Endothelial cell of hepatic sinusoid (primary cell): ENCODE data around the gene NUP210.

Experiments
- in situ Hi-C: cut with HindIII; loops from 2 replicates; pipeline ENCODE4 v1.10.0; 2017; ENCODE audit warnings: low sequenced_read_pairs

NUP210 gene

GRCh38 chr3:13353506-13353905 is 66.6 kb downstream of the NUP210 start:
- in situ Hi-C loops, result no loop called here

DNA sequence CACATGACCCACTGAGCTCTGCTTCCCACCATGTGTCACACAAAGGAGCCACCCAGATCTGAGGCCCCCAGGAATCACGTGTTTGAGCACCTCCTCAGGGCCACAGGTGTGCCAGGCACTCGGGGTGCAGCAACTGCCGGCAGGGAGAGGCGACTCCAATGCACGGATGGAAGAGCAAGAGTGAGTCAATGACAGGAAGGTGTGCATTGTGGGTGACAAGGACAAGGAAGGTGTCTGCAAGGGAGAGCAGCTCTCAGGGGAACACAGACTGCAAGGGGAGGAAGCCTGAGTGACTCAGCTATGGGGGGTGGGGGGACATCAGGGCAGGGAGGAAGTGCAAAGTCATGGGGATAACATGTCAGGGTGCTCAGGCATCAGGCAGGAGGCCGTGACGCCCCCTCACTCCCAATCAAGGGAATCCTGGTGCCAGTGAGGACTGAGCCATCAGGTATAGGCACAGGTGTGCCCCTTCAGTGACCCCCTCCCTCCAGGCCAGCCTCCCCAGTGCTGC is 67.4 kb downstream of the NUP210 start:
- in situ Hi-C loops, result no loop called here

DNA sequence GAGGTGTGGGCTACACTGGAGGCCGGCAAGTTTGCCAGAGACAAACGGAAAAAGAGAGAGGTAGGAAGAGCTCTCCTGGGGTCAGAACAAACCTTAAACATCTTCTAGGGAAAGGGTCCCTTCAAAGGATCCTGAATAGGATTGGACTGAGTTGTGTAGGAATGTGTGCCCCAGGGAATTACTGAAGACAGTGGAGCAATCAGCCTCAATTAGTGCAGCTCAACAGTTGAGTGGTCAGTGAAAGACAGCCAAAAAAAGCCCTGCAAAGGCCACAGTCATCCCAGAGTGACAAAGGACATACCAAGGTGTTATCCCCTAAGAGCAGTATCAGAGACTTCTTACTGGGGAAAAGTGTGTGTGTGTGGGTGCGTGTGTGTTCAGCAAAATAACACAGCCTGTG is 70.3 kb downstream of the NUP210 start:
- in situ Hi-C loops, result no loop called here

DNA sequence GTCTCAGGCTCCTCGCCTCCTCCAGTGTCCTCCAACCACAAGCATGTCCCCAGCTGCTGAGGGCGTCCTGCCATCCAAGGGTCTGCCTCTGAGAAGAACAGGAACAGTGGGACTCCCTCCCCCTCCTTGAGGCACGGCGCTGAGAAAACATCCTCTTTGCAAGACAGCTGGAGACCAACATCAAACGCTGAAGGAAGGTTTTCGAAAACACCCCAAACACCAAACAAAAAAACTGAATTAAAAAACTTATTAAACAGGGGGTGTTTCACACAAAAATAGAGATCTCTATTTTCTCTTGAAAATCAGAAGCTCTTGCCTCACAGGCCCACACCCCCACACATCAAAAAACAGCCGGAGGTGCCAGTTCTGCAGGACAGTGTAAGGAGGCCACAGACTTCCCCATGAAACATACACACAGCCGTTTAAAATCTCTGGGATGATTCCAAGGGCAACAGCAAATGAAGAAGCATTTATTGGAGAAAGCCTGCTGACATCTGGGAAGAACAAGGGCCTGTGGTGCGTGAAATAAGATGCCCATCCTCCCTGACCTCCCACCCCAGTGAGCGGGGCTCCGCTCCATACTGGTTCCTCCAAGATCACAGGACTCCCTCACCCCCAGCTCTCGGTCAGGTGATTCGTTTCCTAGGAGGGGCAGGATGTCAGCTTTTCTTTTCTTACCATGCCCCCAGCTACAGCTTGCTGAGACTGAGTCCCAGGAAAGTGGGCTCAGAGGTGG is 71.3 kb downstream of the NUP210 start:
- in situ Hi-C loops, result no loop called here

- in situ Hi-C loops, result no loop called here
These were observed 72.0 kb downstream of the NUP210 start for GRCh38 chr3:13348100-13348499.

- in situ Hi-C loops, result no loop called here
These were observed 72.7 kb downstream of the NUP210 start for GRCh38 chr3:13347390-13347950.

DNA sequence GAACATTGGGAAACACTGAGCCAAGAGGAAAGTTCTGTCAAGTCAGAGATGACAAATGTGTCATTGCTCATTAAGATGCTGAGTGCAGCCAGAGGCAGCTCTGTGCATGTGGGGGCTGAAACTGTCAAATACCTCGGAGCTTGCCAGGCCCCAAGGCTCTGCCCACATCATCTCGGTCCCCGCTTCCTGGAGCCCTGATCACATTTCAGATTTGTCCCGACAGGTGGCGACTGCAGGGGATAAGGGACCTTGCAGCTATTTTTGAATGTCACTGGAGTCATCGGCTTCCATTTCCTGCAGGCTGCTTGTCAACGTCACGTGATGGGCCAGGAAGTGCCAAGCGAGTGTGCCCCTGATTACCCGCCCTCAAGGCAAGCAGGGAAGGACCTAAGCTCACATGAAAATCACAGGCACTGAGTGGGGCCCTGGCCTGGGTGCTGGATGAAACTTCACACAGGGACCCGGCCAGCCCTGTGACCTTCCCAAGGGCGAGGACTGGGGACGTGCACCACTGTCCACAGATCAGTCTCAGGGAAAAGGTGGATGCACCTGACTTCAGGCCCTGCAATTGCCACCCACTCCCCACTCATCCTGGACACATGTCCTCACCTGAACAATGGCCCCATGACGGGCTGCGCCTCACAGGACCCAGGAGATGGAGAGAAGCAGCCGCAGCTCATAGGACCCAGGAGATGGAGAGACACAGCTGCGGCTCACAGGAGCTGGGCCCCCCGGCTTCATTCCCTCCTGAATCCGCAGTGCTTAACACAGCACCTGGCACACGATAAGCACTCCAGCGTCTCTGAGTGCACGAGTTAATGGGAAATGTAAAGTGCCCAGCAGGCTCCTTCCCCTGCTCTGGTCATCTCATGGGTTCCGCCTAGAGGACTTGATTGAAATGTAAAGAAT is 73.4 kb downstream of the NUP210 start:
- in situ Hi-C loops, result no loop called here

- in situ Hi-C loops, result no loop called here
These were observed 74.3 kb downstream of the NUP210 start for GRCh38 chr3:13345772-13346171.

DNA sequence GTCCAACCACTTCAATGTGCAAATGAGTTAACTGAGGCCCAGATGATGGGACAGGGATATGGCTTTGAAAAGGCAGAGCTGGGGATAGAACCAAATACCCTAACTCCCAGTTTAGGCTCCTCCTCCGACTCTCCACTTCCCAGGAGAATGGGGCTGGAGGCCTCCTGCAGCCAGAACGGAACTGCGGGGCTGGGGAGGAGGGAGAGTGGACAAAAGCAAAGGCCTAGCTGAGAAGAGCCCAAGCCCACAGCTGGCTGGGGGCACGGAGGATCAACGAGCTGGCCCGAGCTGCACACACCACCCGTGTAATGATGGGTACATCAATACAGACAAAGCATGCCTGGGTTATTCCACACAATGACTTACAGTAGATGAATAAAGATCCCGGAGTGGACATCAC is 74.8 kb downstream of the NUP210 start:
- in situ Hi-C loops, result no loop called here

- in situ Hi-C loops, result loop anchor here (5.0 kb wide), 1 partner anchor 52 kb away; no protein-coding TSS in a partner anchor
These were observed 75.5 kb downstream of the NUP210 start for GRCh38 chr3:13344663-13345062.

GRCh38 chr3:13343601-13344000 is 76.5 kb downstream of the NUP210 start:
- in situ Hi-C loops, result loop anchor here (5.0 kb wide), 1 partner anchor 51 kb away; no protein-coding TSS in a partner anchor

DNA sequence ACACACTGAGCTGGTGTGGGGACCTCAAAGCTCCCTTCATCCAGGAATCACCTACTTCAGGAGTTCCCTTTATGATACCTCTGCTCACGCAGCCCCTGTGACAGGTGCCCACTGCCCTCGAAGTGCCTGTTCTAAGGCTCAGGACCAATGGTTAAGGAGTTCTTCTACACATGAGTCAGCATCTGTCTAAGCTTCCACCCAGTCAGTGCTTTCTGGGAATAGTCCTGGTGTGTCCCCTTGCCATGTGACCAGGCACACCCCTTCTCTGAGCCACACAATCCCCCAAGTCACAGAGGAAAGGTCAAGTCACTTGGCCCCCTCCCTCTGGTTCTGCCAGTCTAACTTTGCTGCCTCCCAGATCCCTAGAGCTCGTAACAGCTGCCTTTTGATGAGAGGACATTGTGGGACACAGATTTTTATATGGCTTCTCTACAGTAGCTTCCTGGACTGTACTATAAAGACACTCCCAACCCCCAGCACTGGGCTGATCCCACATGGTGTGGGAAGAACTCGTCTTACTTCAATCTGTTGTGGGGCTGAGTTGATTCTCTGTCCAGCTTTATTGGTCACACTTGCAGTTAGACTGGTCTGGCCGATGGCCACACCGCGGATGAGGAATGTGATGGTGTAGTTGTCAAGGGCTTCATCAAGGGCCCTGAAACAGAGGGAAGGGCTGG is 78.8 kb downstream of the NUP210 start:
- in situ Hi-C loops, result loop anchor here (5.0 kb wide), 1 partner anchor 49 kb away; no protein-coding TSS in a partner anchor

DNA sequence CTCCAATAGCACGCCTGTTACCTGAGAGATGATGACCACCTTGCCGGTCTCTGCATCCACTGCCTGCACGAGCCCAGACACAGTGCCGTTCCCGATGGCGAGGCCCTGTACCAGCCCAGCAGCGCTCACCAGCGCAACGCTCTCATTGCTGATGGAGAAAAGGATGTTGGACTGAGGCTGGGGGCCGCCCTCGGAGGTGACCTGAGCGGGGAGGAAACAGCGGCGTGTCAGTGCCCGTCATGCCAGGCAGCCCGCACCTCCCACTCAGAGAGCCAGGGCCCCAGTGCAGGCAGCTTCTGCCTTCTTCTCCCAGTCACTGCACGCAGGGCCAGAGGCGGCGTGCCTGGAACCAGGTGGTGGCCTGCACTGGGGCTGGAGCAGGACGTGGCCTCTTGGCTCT is 80.3 kb downstream of the NUP210 start:
- in situ Hi-C loops, result loop anchor here (5.0 kb wide), 2 partner anchors 48 to 88 kb away; no protein-coding TSS in a partner anchor

DNA sequence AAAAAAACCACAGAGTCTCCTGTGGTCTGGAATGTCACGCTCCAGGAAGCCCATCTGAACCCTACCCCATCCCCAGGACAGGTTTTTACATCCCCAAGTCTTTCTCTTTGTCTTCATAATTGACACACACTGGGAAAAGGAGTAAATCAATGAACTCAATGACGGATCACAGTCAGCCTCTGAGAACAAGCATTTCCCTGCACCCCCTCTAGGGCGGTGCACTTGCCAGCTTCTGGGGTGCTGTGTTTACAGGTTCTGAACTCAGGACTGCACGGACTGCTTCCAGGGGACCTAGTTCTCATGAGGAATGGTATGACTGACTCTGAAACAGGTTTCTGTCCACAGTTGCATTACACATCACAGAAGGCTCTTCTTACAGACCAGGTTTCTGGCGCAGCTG is 81.1 kb downstream of the NUP210 start:
- in situ Hi-C loops, result loop anchor here (5.0 kb wide), 1 partner anchor 87 kb away; no protein-coding TSS in a partner anchor

GRCh38 chr3:13338231-13338630 is 81.9 kb downstream of the NUP210 start:
- in situ Hi-C loops, result loop anchor here (5.0 kb wide), 1 partner anchor 86 kb away; no protein-coding TSS in a partner anchor

GRCh38 chr3:13336592-13336991 is 83.5 kb downstream of the NUP210 start:
- in situ Hi-C loops, result loop anchor here (5.0 kb wide), 1 partner anchor 84 kb away; no protein-coding TSS in a partner anchor

DNA sequence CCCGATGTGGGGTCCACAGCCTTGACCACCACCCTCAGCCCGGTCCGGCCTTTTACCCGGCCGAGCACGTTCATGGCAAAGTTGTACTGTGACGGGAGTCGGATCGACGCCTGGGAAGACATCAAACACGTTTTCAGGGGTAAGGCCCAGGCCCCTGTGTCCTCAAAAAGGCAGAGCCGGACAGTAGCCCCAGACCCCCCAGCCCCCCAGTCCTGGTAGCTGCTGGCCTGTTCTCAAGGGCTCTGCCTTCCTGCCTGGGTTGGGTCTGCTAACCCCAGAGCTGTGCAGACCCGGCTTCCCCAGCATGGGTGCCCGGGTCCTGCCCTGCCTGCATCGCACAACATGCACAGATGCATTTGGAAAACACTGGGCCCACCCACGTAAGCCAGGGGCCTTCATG is 84.6 kb downstream of the NUP210 start:
- in situ Hi-C loops, result loop anchor here (5.0 kb wide), 1 partner anchor 83 kb away; no protein-coding TSS in a partner anchor

DNA sequence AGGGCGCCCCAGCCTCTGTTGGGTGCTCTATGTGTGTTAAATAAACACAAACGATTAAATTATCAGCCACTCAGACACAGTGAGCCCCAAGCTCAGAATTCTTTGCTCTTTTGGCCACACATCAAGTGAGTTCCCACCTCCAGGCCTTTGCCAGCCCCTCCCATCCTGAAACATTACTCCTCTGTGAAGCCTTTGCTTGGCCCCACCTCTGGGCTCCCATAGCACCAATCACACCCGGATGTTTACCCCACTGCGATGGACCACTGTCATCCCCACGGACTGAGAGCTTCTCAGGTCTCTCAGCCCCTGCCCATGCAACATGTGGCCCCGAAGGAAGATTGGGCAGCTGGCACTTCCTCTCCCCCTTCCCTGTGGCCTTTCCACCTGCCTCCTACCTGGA is 85.1 kb downstream of the NUP210 start:
- in situ Hi-C loops, result loop anchor here (5.0 kb wide), 1 partner anchor 83 kb away; no protein-coding TSS in a partner anchor

- in situ Hi-C loops, result no loop called here
These were observed 86.8 kb downstream of the NUP210 start for GRCh38 chr3:13333236-13333897.

- in situ Hi-C loops, result no loop called here
These were observed 87.4 kb downstream of the NUP210 start for GRCh38 chr3:13332740-13333139.
